ENCODE data around the gene CACNA1C.

The CACNA1C gene

DNA sequence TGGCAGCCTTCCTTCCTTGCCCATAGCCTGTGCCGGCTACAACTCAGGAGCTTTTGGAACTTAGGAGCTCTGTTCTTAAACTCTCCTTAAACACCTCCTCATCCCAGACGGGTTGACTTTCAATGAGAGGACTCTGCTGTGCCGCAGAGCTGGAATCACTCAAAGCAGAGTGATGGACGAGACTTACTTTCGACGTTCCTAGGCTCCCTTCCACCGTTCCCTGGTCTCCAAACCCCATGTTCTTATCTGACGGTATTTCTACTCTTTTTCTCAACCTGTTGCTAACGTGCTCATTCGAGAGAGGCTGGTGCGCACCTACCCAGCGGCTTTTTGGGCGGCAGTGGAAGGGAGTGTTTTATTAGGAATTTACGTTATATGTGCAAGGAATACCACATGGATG is 232.7 kb downstream of the CACNA1C start:
- no peak for DNase-seq (ENCODE audit: low read depth)
- in situ Hi-C loops (cut with HindIII; ENCODE audit: low sequenced_read_pairs): no loop called here
- H3K4me3 ChIP-seq (ENCODE audit: low read depth, low read length): no peak overlapping the region
- no peak for TF ChIP-seq CTCF (IDR thresholded peaks at IDR 0.05; ENCODE audit: low read depth, low read length, missing control alignments)

GRCh38 chr12:2286047-2286446 is 233.3 kb downstream of the CACNA1C start:
- no peak for TF ChIP-seq CTCF (IDR thresholded peaks at IDR 0.05; ENCODE audit: low read depth, low read length, missing control alignments)
- DNase-seq (ENCODE audit: low read depth): no peak
- H3K4me3 ChIP-seq (ENCODE audit: low read depth, low read length): no peak overlapping the region
- in situ Hi-C loops (cut with HindIII; ENCODE audit: low sequenced_read_pairs): no loop called here

DNA sequence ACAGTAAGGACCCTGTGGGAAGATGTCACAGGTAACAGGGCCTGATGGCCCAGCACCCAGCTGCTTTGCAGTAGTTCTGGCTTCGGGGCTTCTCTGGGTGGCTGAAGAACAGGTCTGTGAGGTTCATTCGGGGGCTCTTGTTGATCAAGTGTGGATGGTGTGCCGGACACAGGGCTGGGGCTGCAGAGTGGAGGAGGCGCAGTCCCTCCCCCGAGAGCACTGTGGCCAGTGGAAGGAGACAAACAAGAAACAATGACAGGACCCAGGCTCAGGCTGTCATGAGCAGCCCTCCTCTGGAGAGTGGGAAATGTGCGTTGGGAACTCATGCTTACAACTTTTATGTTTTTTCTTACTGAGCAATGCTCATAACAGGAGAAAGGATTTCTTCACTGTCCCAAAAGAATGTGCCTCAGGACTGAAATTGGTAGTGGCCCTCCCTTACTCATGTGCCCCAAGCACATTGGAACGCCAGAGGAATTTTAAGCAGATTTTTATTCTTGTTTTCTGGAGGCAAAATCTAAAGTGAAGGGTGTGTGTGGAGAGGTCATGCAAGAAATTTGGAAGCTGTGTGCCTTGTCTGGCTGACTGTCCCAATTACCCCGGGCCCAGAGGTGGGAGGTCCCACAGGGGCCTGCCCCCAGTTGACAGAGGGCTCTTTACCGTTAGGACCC is 233.8 kb downstream of the CACNA1C start:
- in situ Hi-C loops (cut with HindIII; ENCODE audit: low sequenced_read_pairs): no loop called here
- TF ChIP-seq CTCF (IDR thresholded peaks at IDR 0.05; ENCODE audit: low read depth, low read length, missing control alignments): no peak
- DNase-seq (ENCODE audit: low read depth): no peak
- H3K4me3 ChIP-seq (ENCODE audit: low read depth, low read length): no peak overlapping the region

GRCh38 chr12:2287151-2287550 is 234.4 kb downstream of the CACNA1C start:
- DNase-seq (ENCODE audit: low read depth): no peak
- in situ Hi-C loops (cut with HindIII; ENCODE audit: low sequenced_read_pairs): no loop called here
- no peak for TF ChIP-seq CTCF (IDR thresholded peaks at IDR 0.05; ENCODE audit: low read depth, low read length, missing control alignments)
- H3K4me3 ChIP-seq (ENCODE audit: low read depth, low read length): no peak overlapping the region

- no peak for DNase-seq (ENCODE audit: low read depth)
- in situ Hi-C loops (cut with HindIII; ENCODE audit: low sequenced_read_pairs): no loop called here
- TF ChIP-seq CTCF (IDR thresholded peaks at IDR 0.05; ENCODE audit: low read depth, low read length, missing control alignments): no peak
- H3K4me3 ChIP-seq (ENCODE audit: low read depth, low read length): no peak overlapping the region
Observed at GRCh38 chr12:2287589-2287988, 234.8 kb downstream of the CACNA1C start.

DNA sequence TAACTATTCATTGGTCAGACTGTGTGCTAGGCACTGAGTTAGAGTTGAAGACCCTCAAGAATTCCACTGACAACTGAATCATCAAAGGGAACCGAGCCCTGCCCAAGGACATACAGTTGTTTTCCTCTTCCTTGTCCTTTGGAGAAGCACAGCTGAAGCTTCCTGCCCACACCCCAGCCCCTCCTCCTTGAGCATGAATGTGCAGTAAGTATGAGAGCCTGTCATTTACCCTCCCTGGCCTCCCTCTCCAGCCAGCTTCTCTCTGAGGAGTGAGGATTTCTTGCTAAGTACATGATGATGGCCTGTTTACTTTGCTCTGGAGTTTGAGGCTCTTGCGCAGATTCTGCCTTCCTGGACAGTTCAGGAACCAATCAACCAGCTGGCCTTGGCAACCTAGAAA is 235.2 kb downstream of the CACNA1C start:
- H3K4me3 ChIP-seq (ENCODE audit: low read depth, low read length): no peak overlapping the region
- in situ Hi-C loops (cut with HindIII; ENCODE audit: low sequenced_read_pairs): no loop called here
- TF ChIP-seq CTCF (IDR thresholded peaks at IDR 0.05; ENCODE audit: low read depth, low read length, missing control alignments): no peak
- no peak for DNase-seq (ENCODE audit: low read depth)
